SK-N-SH (cell line): Measurements from ENCODE around the gene CLTCL1. TPM values are rescaled to one million over a fixed set of nuclear protein-coding genes. Genes with fewer than 3 reads are reported as not detected.

Source experiments
- CTCF ChIA-PET: fragments of 300-600, 350-600 bp; formaldehyde crosslinking; extraction: SDS; loops from one replicate; lab custom pipeline; 2021; lab: Yijun Ruan, JAX
- POLR2A ChIA-PET: fragments of 350-600 bp; sonication (Branson Sonifier 250); formaldehyde crosslinking; extraction: SDS; loops from one replicate; lab custom pipeline; 2020; ENCODE audit warnings: antibody characterized with exemption, inconsistent platforms; lab: Yijun Ruan, JAX
- DNase-seq: peaks from one replicate; pipeline ENCODE4 v3.0.0; 2012
- H2AFZ ChIP-seq: fragments of 200-600 bp; sonication (generic); 2 replicates; pipeline ENCODE4 v1.8.1; 2016; ENCODE audit warnings: antibody characterized with exemption, mild to moderate bottlenecking, low read depth
- H3F3A ChIP-seq: fragments of 200-600 bp; sonication (generic); replicated peaks from 2 replicates; pipeline ENCODE3; 2016; ENCODE audit warnings: antibody characterized with exemption, mild to moderate bottlenecking; ENCODE audit not compliant: insufficient read depth
- H3K27ac ChIP-seq, 2 experiments: fragments of 200-500 bp in 1 of 2; fragments of 200-600 bp in 1 of 2; sonication (Bioruptor generic) in 1 of 2; sonication (generic), shearing (Covaris generic) in 1 of 2; 2 replicates each; pipeline versions ENCODE4 v1.5.1 to v1.6.1; 2014 to 2016; ENCODE audit warnings: low read depth in 2 of 2, inconsistent platforms in 1 of 2, low read length in 1 of 2, mild to moderate bottlenecking in 1 of 2, mixed read lengths in 1 of 2
- H3K27me3 ChIP-seq: fragments of 200-600 bp; sonication (generic), shearing (Covaris generic); 2 replicates; pipeline ENCODE4 v1.6.1; 2016; ENCODE audit warnings: mixed run types; ENCODE audit not compliant: insufficient read depth
- H3K36me3 ChIP-seq, 2 experiments: fragments of 200-500 bp in 1 of 2; fragments of 200-600 bp in 1 of 2; sonication (Bioruptor generic) in 1 of 2; sonication (generic) in 1 of 2; replicated peaks in 1 of 2; 2 replicates each; pipeline versions ENCODE3 to v1.5.1; 2014 to 2016; ENCODE audit warnings: low read length in 1 of 2, mild to moderate bottlenecking in 1 of 2; ENCODE audit not compliant: insufficient read depth in 2 of 2, control insufficient read depth in 1 of 2
- H3K4me1 ChIP-seq, 2 experiments: fragments of 200-500 bp in 1 of 2; fragments of 200-600 bp in 1 of 2; sonication (Bioruptor generic) in 1 of 2; sonication (generic), shearing (Covaris generic) in 1 of 2; 2 replicates each; pipeline versions ENCODE4 v1.5.1 to v1.6.1; 2014 to 2016; ENCODE audit warnings: low read depth in 1 of 2, low read length in 1 of 2, mixed run types in 1 of 2; ENCODE audit not compliant: insufficient read depth in 2 of 2, control insufficient read depth in 1 of 2
- H3K4me2 ChIP-seq: fragments of 200-600 bp; sonication (generic), shearing (Covaris generic); 2 replicates; pipeline ENCODE4 v1.6.1; 2017; ENCODE audit warnings: mixed run types
- H3K4me3 ChIP-seq, 2 experiments: fragments of 200-500 bp in 1 of 2; fragments of 200-600 bp in 1 of 2; sonication (Bioruptor generic) in 1 of 2; sonication (generic), shearing (Covaris generic) in 1 of 2; 2 replicates each; pipeline versions ENCODE4 v1.5.1 to v1.8.1; 2014 to 2016; ENCODE audit warnings: low read depth in 2 of 2, inconsistent platforms in 1 of 2, low read length in 1 of 2, mild to moderate bottlenecking in 1 of 2, mixed read lengths in 1 of 2, moderate library complexity in 1 of 2
- H3K79me2 ChIP-seq: fragments of 200-600 bp; sonication (generic); 2 replicates; pipeline ENCODE4 v1.8.1; 2017; ENCODE audit warnings: mild to moderate bottlenecking; ENCODE audit not compliant: insufficient read depth
- H3K9ac ChIP-seq: fragments of 200-600 bp; sonication (generic); 2 replicates; pipeline ENCODE4 v1.6.1; 2017; ENCODE audit warnings: mixed run types
- H3K9me2 ChIP-seq: fragments of 200-600 bp; sonication (generic); 2 replicates; pipeline ENCODE4 v1.6.1; 2017; ENCODE audit warnings: mixed run types
- H3K9me3 ChIP-seq: fragments of 200-600 bp; sonication (generic); 2 replicates; pipeline ENCODE4 v1.6.1; 2017; ENCODE audit warnings: mixed run types, mild to moderate bottlenecking, moderate library complexity
- H4K20me1 ChIP-seq: fragments of 200-600 bp; sonication (generic); 2 replicates; pipeline ENCODE4 v1.6.1; 2017; ENCODE audit warnings: mild to moderate bottlenecking, mixed run types; ENCODE audit not compliant: insufficient read depth
- GATA2 ChIP-seq: sonication (generic); formaldehyde crosslinking; IDR thresholded peaks from 2 replicates; pipeline ENCODE4 v1.5.0; 2020; ENCODE audit warnings: mild to moderate bottlenecking, missing genetic modification reagents
- MEF2A ChIP-seq: IDR thresholded peaks from 2 replicates; pipeline ENCODE4 v1.4.0; 2012; ENCODE audit warnings: low read depth, borderline replicate concordance
- MXI1 ChIP-seq: IDR thresholded peaks from 2 replicates; pipeline ENCODE4 v1.6.1; 2012; ENCODE audit warnings: mild to moderate bottlenecking, low read depth, low read length, improper control_type of control experiment
- POLR2AphosphoS5 ChIP-seq: IDR thresholded peaks from 2 replicates; pipeline ENCODE4 v1.6.1; 2012; ENCODE audit warnings: low read depth, low read length
- RCOR1 ChIP-seq: fragments of 150-350 bp; IDR thresholded peaks from 2 replicates; pipeline ENCODE4 v1.6.1; 2017; ENCODE audit warnings: antibody characterized with exemption, low read length
- RFX5 ChIP-seq: IDR thresholded peaks from 2 replicates; pipeline ENCODE4 v1.6.1; 2012; ENCODE audit warnings: mild to moderate bottlenecking, improper control_type of control experiment, low read length
- SIN3A ChIP-seq: IDR thresholded peaks from 2 replicates; pipeline ENCODE4 v1.6.1; 2012; ENCODE audit warnings: low read depth, mild to moderate bottlenecking, low read length, moderate library complexity, borderline replicate concordance
- TAF1 ChIP-seq: IDR thresholded peaks from 2 replicates; pipeline ENCODE4 v1.6.1; 2012; ENCODE audit warnings: low read depth, mild to moderate bottlenecking, low read length, moderate library complexity, borderline replicate concordance
- TCF12 ChIP-seq: IDR thresholded peaks from 2 replicates; pipeline ENCODE4 v1.4.0; 2012
- WGBS: methylation state at CpG from one replicate; pipeline ENCODE4 v1.1.6; 2017; ENCODE audit warnings: low lambda C conversion rate; 5-methylcytosine and 5-hydroxymethylcytosine counted together
- polyA plus RNA-seq, 3 experiments: library from polyadenylated mRNA; depleted of rRNA; stranded (reverse); fragments of >200 nt; gene quantifications; 2 replicates each; pipeline ENCODE4 v1.2.3, GENCODE V29; 2012
- TF ChIP-seq, protein P1 (sequence below): IDR thresholded peaks from 2 replicates; pipeline ENCODE4; 2012
- TF ChIP-seq, protein P2 (sequence below): fragments of 200-600 bp; sonication (generic); IDR thresholded peaks from 2 replicates; pipeline ENCODE4 v1.6.1; 2017; ENCODE audit warnings: antibody characterized with exemption, mild to moderate bottlenecking, moderate library complexity
- TF ChIP-seq, protein P3 (sequence below): IDR thresholded peaks from 2 replicates; pipeline ENCODE4 v1.4.0; 2012; ENCODE audit warnings: low read depth, borderline replicate concordance
- TF ChIP-seq, protein P4 (sequence below): fragments of 150-350 bp; IDR thresholded peaks from 2 replicates; pipeline ENCODE4 v1.6.1; 2016; ENCODE audit warnings: mild to moderate bottlenecking, low read depth, low read length

CLTCL1 gene
- polyA plus RNA-seq, 1 of the 3 experiments (the other 2 are of a cell fraction): 6.7 TPM

DNA sequence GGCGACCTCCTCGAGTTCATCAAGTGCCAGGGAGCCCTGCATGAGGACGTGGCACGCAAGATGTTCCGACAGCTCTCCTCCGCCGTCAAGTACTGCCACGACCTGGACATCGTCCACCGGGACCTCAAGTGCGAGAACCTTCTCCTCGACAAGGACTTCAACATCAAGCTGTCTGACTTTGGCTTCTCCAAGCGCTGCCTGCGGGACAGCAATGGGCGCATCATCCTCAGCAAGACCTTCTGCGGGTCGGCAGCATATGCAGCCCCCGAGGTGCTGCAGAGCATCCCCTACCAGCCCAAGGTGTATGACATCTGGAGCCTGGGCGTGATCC lies 159.9 kb downstream of the CLTCL1 start:
- Histone ChIP-seq H3K4me3 (no peak overlapping the region), H3K27me3 (no peaks in the 10 kb centered on the region), H3K4me1 (no peaks in the 10 kb centered on the region), H3K9me2 (no peaks in the 10 kb centered on the region), H3F3A (no peaks in the 10 kb centered on the region), H3K4me2 (no peak overlapping the region), H4K20me1 (no peaks in the 10 kb centered on the region), H2AFZ (no peak overlapping the region), H3K9ac (no peak overlapping the region), H3K9me3 (no peaks in the 10 kb centered on the region), H3K79me2 (no peaks in the 10 kb centered on the region), H3K27ac (no peak overlapping the region), H3K36me3 (peaks cover 4 to 28% of the 10 kb centered on the region in 2 experiments)
- ChIA-PET CTCF (no interaction called here), POLR2A (no interaction called here)
- 89% methylated on average over 3 of the region's 19 CpGs for WGBS
- DNase-seq: no peak
- no peak for TF ChIP-seq TCF12
- TF ChIP-seq, protein P1, sequence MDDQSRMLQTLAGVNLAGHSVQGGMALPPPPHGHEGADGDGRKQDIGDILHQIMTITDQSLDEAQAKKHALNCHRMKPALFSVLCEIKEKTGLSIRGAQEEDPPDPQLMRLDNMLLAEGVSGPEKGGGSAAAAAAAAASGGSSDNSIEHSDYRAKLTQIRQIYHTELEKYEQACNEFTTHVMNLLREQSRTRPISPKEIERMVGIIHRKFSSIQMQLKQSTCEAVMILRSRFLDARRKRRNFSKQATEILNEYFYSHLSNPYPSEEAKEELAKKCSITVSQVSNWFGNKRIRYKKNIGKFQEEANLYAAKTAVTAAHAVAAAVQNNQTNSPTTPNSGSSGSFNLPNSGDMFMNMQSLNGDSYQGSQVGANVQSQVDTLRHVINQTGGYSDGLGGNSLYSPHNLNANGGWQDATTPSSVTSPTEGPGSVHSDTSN: no peak
- no peak for TF ChIP-seq SIN3A
- no peak for TF ChIP-seq RFX5
- TF ChIP-seq, protein P2, sequence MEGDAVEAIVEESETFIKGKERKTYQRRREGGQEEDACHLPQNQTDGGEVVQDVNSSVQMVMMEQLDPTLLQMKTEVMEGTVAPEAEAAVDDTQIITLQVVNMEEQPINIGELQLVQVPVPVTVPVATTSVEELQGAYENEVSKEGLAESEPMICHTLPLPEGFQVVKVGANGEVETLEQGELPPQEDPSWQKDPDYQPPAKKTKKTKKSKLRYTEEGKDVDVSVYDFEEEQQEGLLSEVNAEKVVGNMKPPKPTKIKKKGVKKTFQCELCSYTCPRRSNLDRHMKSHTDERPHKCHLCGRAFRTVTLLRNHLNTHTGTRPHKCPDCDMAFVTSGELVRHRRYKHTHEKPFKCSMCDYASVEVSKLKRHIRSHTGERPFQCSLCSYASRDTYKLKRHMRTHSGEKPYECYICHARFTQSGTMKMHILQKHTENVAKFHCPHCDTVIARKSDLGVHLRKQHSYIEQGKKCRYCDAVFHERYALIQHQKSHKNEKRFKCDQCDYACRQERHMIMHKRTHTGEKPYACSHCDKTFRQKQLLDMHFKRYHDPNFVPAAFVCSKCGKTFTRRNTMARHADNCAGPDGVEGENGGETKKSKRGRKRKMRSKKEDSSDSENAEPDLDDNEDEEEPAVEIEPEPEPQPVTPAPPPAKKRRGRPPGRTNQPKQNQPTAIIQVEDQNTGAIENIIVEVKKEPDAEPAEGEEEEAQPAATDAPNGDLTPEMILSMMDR: no peak
- TF ChIP-seq, protein P3, sequence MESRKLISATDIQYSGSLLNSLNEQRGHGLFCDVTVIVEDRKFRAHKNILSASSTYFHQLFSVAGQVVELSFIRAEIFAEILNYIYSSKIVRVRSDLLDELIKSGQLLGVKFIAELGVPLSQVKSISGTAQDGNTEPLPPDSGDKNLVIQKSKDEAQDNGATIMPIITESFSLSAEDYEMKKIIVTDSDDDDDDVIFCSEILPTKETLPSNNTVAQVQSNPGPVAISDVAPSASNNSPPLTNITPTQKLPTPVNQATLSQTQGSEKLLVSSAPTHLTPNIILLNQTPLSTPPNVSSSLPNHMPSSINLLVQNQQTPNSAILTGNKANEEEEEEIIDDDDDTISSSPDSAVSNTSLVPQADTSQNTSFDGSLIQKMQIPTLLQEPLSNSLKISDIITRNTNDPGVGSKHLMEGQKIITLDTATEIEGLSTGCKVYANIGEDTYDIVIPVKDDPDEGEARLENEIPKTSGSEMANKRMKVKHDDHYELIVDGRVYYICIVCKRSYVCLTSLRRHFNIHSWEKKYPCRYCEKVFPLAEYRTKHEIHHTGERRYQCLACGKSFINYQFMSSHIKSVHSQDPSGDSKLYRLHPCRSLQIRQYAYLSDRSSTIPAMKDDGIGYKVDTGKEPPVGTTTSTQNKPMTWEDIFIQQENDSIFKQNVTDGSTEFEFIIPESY: no peak
- TF ChIP-seq POLR2AphosphoS5: no peak
- no peak for TF ChIP-seq GATA2 (CRISPR knock-in tag)
- TF ChIP-seq, protein P4, sequence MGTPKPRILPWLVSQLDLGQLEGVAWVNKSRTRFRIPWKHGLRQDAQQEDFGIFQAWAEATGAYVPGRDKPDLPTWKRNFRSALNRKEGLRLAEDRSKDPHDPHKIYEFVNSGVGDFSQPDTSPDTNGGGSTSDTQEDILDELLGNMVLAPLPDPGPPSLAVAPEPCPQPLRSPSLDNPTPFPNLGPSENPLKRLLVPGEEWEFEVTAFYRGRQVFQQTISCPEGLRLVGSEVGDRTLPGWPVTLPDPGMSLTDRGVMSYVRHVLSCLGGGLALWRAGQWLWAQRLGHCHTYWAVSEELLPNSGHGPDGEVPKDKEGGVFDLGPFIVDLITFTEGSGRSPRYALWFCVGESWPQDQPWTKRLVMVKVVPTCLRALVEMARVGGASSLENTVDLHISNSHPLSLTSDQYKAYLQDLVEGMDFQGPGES: no peak
- no peak for TF ChIP-seq RCOR1
- no peak for TF ChIP-seq MXI1
- TF ChIP-seq TAF1: no peak
- TF ChIP-seq MEF2A: no peak
